Epithelial cell of proximal tubule (primary cell): ENCODE measurements around the gene DUT. TPM values are rescaled to one million over a fixed set of nuclear protein-coding genes. Genes with fewer than 3 reads are reported as not detected.

ENCODE experiments used
- DNase-seq: peaks from one replicate; pipeline ENCODE4 v3.0.0-alpha.2; 2011; ENCODE audit warnings: low read depth
- H3K4me3 ChIP-seq: 2 replicates; pipeline ENCODE4 v1.5.1; 2011; ENCODE audit warnings: low read depth, mild to moderate bottlenecking, low read length
- total RNA-seq: library from RNA; depleted of rRNA; stranded (reverse); fragments of >200 nt; gene quantifications from 2 replicates; pipeline ENCODE4 v1.2.3, GENCODE V29; 2015
- TF ChIP-seq, protein P1 (sequence below): conservative IDR thresholded peaks from 2 replicates; pipeline ENCODE4 v1.5.1; 2012; ENCODE audit warnings: low read depth, mild to moderate bottlenecking, low read length

The DUT gene
- total RNA-seq, 1 donor from 2014 or later = 158 TPM

DNA sequence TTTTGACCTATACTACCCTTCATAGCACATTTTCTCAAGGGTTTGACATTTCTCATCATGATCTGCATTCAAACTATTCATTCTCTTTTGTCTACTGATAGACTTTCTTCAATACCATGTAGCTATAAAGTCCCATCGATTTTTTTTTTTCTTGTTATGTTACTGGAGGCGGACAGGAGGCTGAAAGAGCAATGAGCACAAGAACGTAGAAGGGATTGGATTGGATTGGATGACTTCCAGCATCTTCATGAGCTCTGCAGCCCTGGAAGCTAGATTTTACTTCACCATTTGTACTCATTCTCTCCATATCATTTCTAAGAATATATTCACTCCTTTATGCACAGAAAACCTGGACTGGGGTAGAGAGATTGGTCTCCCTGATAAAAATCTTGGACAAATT, 43.2 kb downstream of the DUT start:
- no peak overlapping the region for H3K4me3 ChIP-seq
- DNase-seq = no peak
- TF ChIP-seq, protein P1, sequence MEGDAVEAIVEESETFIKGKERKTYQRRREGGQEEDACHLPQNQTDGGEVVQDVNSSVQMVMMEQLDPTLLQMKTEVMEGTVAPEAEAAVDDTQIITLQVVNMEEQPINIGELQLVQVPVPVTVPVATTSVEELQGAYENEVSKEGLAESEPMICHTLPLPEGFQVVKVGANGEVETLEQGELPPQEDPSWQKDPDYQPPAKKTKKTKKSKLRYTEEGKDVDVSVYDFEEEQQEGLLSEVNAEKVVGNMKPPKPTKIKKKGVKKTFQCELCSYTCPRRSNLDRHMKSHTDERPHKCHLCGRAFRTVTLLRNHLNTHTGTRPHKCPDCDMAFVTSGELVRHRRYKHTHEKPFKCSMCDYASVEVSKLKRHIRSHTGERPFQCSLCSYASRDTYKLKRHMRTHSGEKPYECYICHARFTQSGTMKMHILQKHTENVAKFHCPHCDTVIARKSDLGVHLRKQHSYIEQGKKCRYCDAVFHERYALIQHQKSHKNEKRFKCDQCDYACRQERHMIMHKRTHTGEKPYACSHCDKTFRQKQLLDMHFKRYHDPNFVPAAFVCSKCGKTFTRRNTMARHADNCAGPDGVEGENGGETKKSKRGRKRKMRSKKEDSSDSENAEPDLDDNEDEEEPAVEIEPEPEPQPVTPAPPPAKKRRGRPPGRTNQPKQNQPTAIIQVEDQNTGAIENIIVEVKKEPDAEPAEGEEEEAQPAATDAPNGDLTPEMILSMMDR = no peak

- TF ChIP-seq, protein P1 = no peak
- H3K4me3 ChIP-seq = no peak overlapping the region
- DNase-seq = no peak
Observed at GRCh38 chr15:48375767-48376166, 44.5 kb downstream of the DUT start.

GRCh38 chr15:48380198-48380597, 49.0 kb downstream of the DUT start:
- no peak for DNase-seq
- TF ChIP-seq, protein P1 = no peak
- no peak overlapping the region for H3K4me3 ChIP-seq

DNA sequence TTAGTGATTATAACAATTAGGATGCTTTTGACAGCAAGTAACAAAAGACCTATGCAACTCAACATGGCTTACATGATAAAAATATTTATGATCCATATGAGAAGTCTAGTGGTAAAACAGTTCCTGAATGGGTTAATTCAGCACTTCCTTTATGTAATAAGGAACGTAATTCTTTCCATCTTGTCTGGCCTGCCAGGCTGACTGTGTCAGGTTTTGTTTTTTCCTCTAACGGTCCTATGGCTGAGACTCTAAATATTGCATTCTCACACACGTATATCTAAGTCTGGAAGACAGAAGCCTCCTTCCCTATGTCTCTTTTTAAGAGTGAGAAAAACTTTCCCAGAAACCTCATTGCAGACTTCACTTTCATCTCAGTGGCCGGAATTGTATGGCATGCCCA, 50.6 kb downstream of the DUT start:
- TF ChIP-seq, protein P1 = no peak
- no peak overlapping the region for H3K4me3 ChIP-seq
- DNase-seq = no peak

DNA sequence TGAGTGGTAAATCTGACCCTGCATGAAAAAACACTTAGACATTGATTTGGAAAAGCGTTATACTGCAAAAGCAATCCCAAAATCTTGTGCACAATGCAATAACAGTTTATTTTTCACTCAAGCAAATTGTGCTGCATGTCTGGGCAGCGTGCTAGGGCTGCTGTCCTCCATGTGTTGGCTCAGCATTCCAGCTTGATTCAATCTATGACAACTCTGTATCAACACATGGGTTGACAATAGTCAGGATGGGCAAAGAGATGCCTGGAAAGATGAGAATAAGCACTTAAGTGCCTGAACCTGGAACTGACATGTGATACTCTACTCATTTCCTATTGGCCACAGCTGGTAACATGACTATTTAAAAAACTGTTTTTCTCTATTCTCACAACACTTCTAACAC, 51.8 kb downstream of the DUT start:
- TF ChIP-seq, protein P1 = no peak
- H3K4me3 ChIP-seq = no peak overlapping the region
- no peak for DNase-seq

DNA sequence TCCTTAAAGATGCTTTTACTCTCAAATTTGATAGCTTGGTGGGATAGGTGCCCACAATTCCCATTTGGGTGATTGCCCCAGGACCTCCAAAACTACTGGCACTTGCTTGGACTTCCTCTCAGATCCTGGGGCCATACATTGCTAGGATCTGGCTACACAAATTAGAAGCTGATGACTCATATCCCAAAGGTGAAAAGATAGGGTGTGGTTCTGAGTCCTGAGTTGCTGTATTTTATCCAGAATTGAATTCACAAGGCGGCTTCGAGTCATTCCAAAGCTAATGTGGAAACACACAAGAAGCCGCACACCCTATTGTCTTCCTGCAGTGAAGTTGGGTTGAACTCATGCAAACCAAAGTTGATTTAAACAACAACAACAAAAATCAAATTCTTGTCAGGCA, 53.4 kb downstream of the DUT start:
- H3K4me3 ChIP-seq = no peak overlapping the region
- TF ChIP-seq, protein P1 = no peak
- DNase-seq = no peak

DNA sequence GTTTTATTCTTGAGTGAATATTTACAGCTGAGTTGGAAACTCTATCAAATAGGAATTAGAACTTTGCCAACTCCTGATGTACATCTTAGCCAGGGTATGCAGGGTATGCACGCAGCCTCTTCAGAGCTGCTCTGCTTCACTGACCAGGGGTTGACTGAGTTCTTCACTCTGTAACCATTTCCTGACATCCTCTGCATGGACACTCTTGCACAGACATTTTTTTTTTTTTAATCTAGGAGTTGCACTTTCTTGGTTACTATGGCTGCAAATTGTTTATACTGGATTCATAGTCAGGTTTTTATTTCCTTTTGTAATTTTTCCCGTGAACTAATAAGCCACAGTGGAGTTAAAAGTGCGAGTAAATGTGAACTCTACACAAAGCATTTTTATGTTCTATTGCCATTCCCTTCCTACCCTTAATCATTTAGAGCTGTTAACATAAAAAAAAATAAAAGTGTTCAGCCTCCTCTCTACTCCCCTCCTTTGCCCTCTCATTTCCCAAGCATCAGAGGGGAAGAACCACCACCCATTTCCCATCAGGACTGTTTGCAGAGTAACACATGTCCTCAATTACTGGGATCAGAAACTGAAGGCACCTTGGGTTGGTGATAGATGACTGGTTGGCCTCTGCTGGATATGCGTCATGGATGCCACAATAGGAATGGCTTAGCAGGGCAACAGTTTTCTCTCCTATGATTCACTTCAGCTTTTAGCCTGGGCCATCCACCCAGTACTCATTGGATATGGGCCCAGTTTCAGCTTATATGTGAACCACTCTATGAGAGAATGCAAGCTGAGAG, 54.0 kb downstream of the DUT start:
- TF ChIP-seq, protein P1 = no peak
- H3K4me3 ChIP-seq = no peak overlapping the region
- DNase-seq = no peak
